Measurements from ENCODE around the gene AHI1. TPM values are rescaled to one million over a fixed set of nuclear protein-coding genes. Genes with fewer than 3 reads are reported as not detected.

Gene AHI1
- total RNA-seq, 2 experiments from 2014 or later, result 18.6 to 22.7 TPM

DNA sequence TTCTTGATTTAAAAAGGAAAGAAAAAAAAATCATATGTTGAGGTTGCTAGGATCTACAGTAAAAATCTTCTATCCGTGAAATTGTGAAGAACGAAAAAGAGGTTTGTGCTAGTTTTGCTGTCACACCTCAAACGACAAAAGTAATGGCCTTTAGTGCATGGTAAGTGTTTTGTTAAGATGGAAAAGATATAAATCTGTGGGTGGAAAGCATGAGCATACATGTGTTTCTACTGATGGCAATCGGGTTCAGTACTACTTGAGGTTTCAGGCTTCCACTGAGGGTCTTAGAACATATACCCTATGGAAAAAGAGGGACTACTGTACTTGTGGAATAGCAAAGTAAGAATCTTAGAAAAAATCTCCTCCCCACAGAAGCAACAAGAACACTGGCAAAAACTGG is 58.0 kb downstream of the AHI1 start:
- H3K4me3 Mint-ChIP-seq, result no peak overlapping the region
- H3K9me3 Mint-ChIP-seq, result no peaks in the 10 kb centered on the region
- no peaks in the 10 kb centered on the region for H3K27me3 Mint-ChIP-seq
- DNase-seq, result no peak
- ChIA-PET CTCF (interaction anchor here (0.5 to 1.8 kb wide), 3 partner anchors 9 to 181 kb away, joined by 3 to 5 read pairs (median 4); no protein-coding TSS in a partner anchor), POLR2A (no interaction called here)
- intact Hi-C loops (cut with micrococcal nuclease), result loop anchor here (2.0 to 5.0 kb wide), 2 partner anchors 293 to 1267 kb away; no protein-coding TSS in a partner anchor
- H3K27ac Mint-ChIP-seq, result no peak overlapping the region
- H3K36me3 Mint-ChIP-seq, result peaks cover 8% of the 10 kb centered on the region
- peaks cover 10% of the 10 kb centered on the region for H3K4me1 Mint-ChIP-seq (ENCODE audit: low read depth)

GRCh38 chr6:135438907-135439535 is 58.5 kb downstream of the AHI1 start:
- ChIA-PET CTCF (interaction anchor here (0.5 to 1.8 kb wide), 3 partner anchors 9 to 180 kb away, joined by 3 to 5 read pairs (median 4); no protein-coding TSS in a partner anchor), POLR2A (no interaction called here)
- Mint-ChIP-seq H3K27me3 (no peaks in the 10 kb centered on the region), H3K9me3 (no peaks in the 10 kb centered on the region), H3K4me1 (ENCODE audit: low read depth) (peaks cover 10% of the 10 kb centered on the region), H3K27ac (no peak overlapping the region), H3K4me3 (no peak overlapping the region), H3K36me3 (peaks cover 8% of the 10 kb centered on the region)
- no peak for DNase-seq
- intact Hi-C loops (cut with micrococcal nuclease), result loop anchor here (2.0 to 5.0 kb wide), 2 partner anchors 292 to 1267 kb away; no protein-coding TSS in a partner anchor

DNA sequence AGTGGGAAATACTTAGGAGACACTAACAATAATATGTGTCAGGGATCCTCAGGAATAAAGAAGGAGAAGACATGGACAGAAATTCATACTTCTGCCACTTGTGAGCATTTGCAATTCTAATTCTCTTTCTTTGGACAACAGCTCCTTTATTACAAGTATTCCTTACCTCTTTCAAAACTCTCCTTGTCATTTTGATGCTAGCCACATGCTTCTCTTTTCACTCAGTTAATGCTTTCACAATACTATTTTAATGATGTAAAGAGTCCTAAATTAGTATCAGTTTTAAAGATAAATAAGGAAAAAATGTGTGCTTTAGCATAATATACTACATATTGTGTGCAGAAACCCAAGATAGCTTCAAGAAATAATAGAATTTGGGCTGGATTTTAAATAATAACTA is 62.5 kb downstream of the AHI1 start:
- H3K4me1 Mint-ChIP-seq (ENCODE audit: low read depth), result peaks cover 10% of the 10 kb centered on the region
- DNase-seq, result no peak
- H3K9me3 Mint-ChIP-seq, result no peaks in the 10 kb centered on the region
- peaks cover 7% of the 10 kb centered on the region for H3K36me3 Mint-ChIP-seq
- ChIA-PET CTCF (interaction anchor here (0.7 to 1.5 kb wide), 3 partner anchors 10 to 16 kb away, joined by 3 to 5 read pairs (median 4); no protein-coding TSS in a partner anchor), POLR2A (no interaction called here)
- no peak overlapping the region for H3K27ac Mint-ChIP-seq
- no peak overlapping the region for H3K4me3 Mint-ChIP-seq
- intact Hi-C loops (cut with micrococcal nuclease), result loop anchor here (5.0 kb wide), 1 partner anchor 1263 kb away; no protein-coding TSS in a partner anchor
- H3K27me3 Mint-ChIP-seq, result no peaks in the 10 kb centered on the region

DNA sequence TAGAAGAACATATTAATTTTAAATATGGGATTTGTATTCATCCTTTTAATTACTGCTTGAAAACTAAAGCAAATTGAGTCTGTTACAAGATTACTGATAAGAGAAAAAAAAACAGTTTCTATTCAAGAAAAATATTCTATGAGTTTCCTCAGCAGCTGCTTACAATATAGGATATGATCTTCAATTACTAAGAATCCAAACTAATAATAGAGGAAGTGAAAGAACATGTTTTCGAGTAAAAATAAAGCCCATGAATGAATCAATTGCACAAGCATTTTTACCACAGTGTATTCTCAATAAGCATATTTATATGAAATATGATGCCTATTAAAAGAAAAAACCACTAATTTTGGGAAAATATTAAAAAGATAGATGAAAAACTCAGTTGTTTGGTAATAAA is 63.4 kb downstream of the AHI1 start:
- ChIA-PET POLR2A (no interaction called here), CTCF (interaction anchor here (0.7 to 1.5 kb wide), 2 partner anchors 9 to 12 kb away, joined by 4 to 5 read pairs; no protein-coding TSS in a partner anchor)
- DNase-seq, result no peak
- Mint-ChIP-seq H3K4me1 (ENCODE audit: low read depth) (peaks cover 3% of the 10 kb centered on the region), H3K27ac (no peak overlapping the region), H3K36me3 (peaks cover 9% of the 10 kb centered on the region), H3K9me3 (no peaks in the 10 kb centered on the region), H3K27me3 (no peaks in the 10 kb centered on the region), H3K4me3 (no peak overlapping the region)
- intact Hi-C loops (cut with micrococcal nuclease), result no loop called here

DNA sequence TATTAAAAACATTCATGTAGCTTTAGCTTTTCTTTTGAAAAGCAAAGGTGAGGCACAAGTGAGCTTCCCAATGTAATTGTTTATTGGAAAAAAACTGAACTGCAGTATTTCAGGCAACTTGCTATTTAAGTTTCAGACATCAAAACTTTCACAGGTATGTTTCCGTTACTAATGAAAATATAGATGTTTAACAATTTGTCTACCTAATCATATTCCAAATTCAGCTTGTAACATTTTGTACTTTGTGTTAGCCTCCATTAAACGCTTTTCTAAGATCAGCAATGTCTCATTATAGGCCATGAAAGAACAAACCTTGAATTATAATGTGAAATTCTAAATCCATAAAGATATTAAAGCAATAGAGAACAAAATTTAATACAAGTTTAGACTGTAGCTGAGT is 69.5 kb downstream of the AHI1 start:
- ChIA-PET POLR2A (no interaction called here), CTCF (interaction anchor here (0.6 kb wide), 1 partner anchor 20 kb away, joined by 4 read pairs; no protein-coding TSS in a partner anchor)
- no peak overlapping the region for H3K27ac Mint-ChIP-seq
- H3K4me3 Mint-ChIP-seq, result no peak overlapping the region
- H3K36me3 Mint-ChIP-seq, result peaks cover 11% of the 10 kb centered on the region
- no peaks in the 10 kb centered on the region for H3K9me3 Mint-ChIP-seq
- DNase-seq, result no peak
- peaks cover 4% of the 10 kb centered on the region for H3K4me1 Mint-ChIP-seq (ENCODE audit: low read depth)
- intact Hi-C loops (cut with micrococcal nuclease), result loop anchor here (10.0 kb wide), 1 partner anchor 413 kb away; no protein-coding TSS in a partner anchor
- H3K27me3 Mint-ChIP-seq, result no peaks in the 10 kb centered on the region

DNA sequence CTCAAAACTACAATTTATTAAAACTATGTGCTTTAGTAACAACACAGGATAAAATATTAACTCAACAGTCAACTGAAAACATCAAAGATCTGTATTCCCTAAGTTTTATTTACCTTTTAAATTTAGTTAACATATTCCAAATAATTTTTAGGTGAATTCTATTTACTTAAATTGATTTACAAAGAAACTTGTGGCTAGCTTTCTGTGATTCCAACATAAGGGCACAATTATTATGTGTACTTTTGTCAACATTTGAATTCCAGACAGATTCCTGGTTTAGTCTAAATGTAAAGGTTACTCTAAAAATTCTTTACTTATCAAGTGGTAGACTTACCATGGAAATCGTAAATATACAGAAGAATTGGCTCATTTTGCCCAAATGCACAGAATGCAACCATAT is 70.7 kb downstream of the AHI1 start:
- ChIA-PET CTCF (no interaction called here), POLR2A (no interaction called here)
- H3K9me3 Mint-ChIP-seq, result no peaks in the 10 kb centered on the region
- H3K27me3 Mint-ChIP-seq, result no peaks in the 10 kb centered on the region
- DNase-seq, result no peak
- no peak overlapping the region for H3K4me3 Mint-ChIP-seq
- intact Hi-C loops (cut with micrococcal nuclease), result loop anchor here (10.0 kb wide), 1 partner anchor 412 kb away; no protein-coding TSS in a partner anchor
- H3K36me3 Mint-ChIP-seq, result peaks cover 10% of the 10 kb centered on the region
- H3K27ac Mint-ChIP-seq, result no peak overlapping the region
- H3K4me1 Mint-ChIP-seq (ENCODE audit: low read depth), result peaks cover 4% of the 10 kb centered on the region

- peaks cover 4% of the 10 kb centered on the region for H3K4me1 Mint-ChIP-seq (ENCODE audit: low read depth)
- no peak for DNase-seq
- CTCF ChIA-PET, result interaction anchor here (0.8 to 2.3 kb wide), 10 partner anchors 11 to 485 kb away, joined by 3 to 11 read pairs (median 4); partner anchors contain the start of gene AHI1
- intact Hi-C loops (cut with micrococcal nuclease), result loop anchor here (5.0 to 10.0 kb wide), 3 partner anchors 127 to 410 kb away; no protein-coding TSS in a partner anchor
- peaks cover 12% of the 10 kb centered on the region for H3K36me3 Mint-ChIP-seq
- H3K27me3 Mint-ChIP-seq, result no peaks in the 10 kb centered on the region
- no peak overlapping the region for H3K27ac Mint-ChIP-seq
- POLR2A ChIA-PET, result no interaction called here
- H3K9me3 Mint-ChIP-seq, result no peaks in the 10 kb centered on the region
- no peak overlapping the region for H3K4me3 Mint-ChIP-seq
These were observed 73.2 kb downstream of the AHI1 start for GRCh38 chr6:135424385-135424784.

GRCh38 chr6:135423649-135424128 is 73.9 kb downstream of the AHI1 start:
- H3K27me3 Mint-ChIP-seq, result no peaks in the 10 kb centered on the region
- no peak overlapping the region for H3K4me3 Mint-ChIP-seq
- CTCF ChIA-PET, result interaction anchor here (0.8 to 2.3 kb wide), 14 partner anchors 29 to 486 kb away, joined by 3 to 11 read pairs (median 3); partner anchors contain the start of gene AHI1
- H3K36me3 Mint-ChIP-seq, result peaks cover 10% of the 10 kb centered on the region
- no peak for DNase-seq
- no peaks in the 10 kb centered on the region for H3K9me3 Mint-ChIP-seq
- intact Hi-C loops (cut with micrococcal nuclease), result loop anchor here (1.0 to 10.0 kb wide), 4 partner anchors 126 to 409 kb away; no protein-coding TSS in a partner anchor
- peaks cover 4% of the 10 kb centered on the region for H3K4me1 Mint-ChIP-seq (ENCODE audit: low read depth)
- H3K27ac Mint-ChIP-seq, result no peak overlapping the region
- POLR2A ChIA-PET, result no interaction called here

DNA sequence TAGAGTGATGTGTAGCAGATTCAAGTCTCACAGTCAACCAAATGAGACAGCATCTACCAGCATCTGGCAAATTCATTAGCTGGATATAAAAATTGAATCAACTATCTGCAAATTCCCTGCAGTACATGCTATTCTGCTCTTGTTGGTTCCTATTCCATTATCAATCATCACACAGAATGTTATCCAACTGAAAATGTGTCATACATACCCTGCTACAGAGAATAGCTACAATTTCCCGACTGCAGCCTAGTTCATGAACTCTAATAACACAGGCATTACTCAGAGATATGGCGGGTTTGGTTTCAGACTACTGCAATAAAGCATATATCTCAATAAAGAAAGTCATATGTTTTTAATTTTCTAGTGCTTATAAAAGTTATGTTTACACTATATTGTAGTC is 78.4 kb downstream of the AHI1 start:
- intact Hi-C loops (cut with micrococcal nuclease), result no loop called here
- no peaks in the 10 kb centered on the region for H3K9me3 Mint-ChIP-seq
- peaks cover 5% of the 10 kb centered on the region for H3K36me3 Mint-ChIP-seq
- no peak overlapping the region for H3K4me3 Mint-ChIP-seq
- H3K27ac Mint-ChIP-seq, result no peak overlapping the region
- H3K4me1 Mint-ChIP-seq (ENCODE audit: low read depth), result peaks cover 4% of the 10 kb centered on the region
- CTCF ChIA-PET, result interaction anchor here (1.2 kb wide), 1 partner anchor 236 kb away, joined by 4 read pairs; no protein-coding TSS in a partner anchor
- DNase-seq, result no peak
- no peaks in the 10 kb centered on the region for H3K27me3 Mint-ChIP-seq
- POLR2A ChIA-PET, result no interaction called here

- intact Hi-C loops (cut with micrococcal nuclease), result no loop called here
- Mint-ChIP-seq H3K4me1 (ENCODE audit: low read depth) (no peaks in the 10 kb centered on the region), H3K4me3 (no peak overlapping the region), H3K27ac (no peak overlapping the region), H3K9me3 (no peaks in the 10 kb centered on the region), H3K27me3 (no peaks in the 10 kb centered on the region), H3K36me3 (peaks cover 5% of the 10 kb centered on the region)
- POLR2A ChIA-PET, result no interaction called here
- CTCF ChIA-PET, result interaction anchor here (1.2 kb wide), 1 partner anchor 235 kb away, joined by 4 read pairs; no protein-coding TSS in a partner anchor
- no peak for DNase-seq
These were observed 79.3 kb downstream of the AHI1 start for GRCh38 chr6:135418040-135418760.

DNA sequence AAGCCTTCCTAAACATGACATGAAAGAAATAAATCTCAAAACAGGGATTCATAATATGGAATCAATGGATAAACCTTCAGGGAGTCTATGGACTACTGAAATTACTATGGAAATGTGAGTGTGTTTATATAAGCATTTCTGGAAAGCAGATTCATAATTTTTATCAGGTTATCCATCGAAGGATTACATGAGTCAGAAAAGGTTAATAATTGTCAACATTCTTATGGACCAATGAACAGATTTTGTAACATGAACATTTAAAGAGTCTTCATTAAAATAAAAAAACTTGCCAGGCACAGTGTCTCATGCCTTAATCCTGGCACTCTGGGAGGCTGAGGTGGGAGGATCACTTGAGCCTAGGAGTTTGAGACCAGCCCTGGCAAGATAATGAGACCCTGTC is 84.8 kb downstream of the AHI1 start:
- H3K27me3 Mint-ChIP-seq, result no peaks in the 10 kb centered on the region
- H3K4me1 Mint-ChIP-seq (ENCODE audit: low read depth), result no peaks in the 10 kb centered on the region
- no peak for DNase-seq
- POLR2A ChIA-PET, result no interaction called here
- CTCF ChIA-PET, result no interaction called here
- H3K9me3 Mint-ChIP-seq, result no peaks in the 10 kb centered on the region
- H3K27ac Mint-ChIP-seq, result no peak overlapping the region
- peaks cover 3% of the 10 kb centered on the region for H3K36me3 Mint-ChIP-seq
- intact Hi-C loops (cut with micrococcal nuclease), result no loop called here
- no peak overlapping the region for H3K4me3 Mint-ChIP-seq

- Mint-ChIP-seq H3K36me3 (peaks cover 3% of the 10 kb centered on the region), H3K4me3 (no peak overlapping the region), H3K9me3 (no peaks in the 10 kb centered on the region), H3K4me1 (ENCODE audit: low read depth) (no peaks in the 10 kb centered on the region), H3K27ac (no peak overlapping the region), H3K27me3 (no peaks in the 10 kb centered on the region)
- POLR2A ChIA-PET, result no interaction called here
- intact Hi-C loops (cut with micrococcal nuclease), result no loop called here
- no peak for DNase-seq
- CTCF ChIA-PET, result no interaction called here
These were observed 85.7 kb downstream of the AHI1 start for GRCh38 chr6:135411849-135412248.
